ENCODE results near the gene ZNF76.
A peak's percentile ranks its signal among the peaks of the same experiment; 100 is the strongest.

ZNF76 gene

GRCh38 chr6:35272005-35272404 lies 12.5 kb downstream of the ZNF76 start:
- DNase-seq, result no peak

GRCh38 chr6:35273822-35274559 lies 14.5 kb downstream of the ZNF76 start:
- no peak for DNase-seq

DNA sequence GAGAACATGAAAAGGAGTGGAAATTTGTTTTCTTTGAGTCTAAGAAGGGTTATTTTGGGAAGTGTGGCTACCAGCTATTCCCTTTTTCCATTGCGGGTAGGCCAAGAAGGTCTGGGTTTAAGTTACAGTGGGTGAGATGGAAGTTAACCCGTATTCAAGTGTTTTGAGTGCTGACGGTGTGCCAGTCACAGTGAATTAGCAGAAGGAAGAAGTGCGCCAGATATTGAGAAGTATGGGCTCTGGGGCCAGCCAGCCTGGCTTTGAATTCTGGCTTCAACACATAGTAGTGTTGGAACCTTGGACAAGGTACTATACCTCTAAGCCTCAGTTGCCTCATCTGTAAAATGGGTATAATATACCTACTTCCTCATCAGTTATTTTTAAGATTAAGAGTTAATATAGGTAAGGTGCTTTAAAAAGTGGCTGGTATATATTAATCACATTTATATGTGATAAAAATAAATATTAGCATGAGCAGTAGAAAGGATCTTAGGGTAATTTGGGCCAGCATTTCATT lies 16.3 kb downstream of the ZNF76 start:
- no peak for DNase-seq

DNA sequence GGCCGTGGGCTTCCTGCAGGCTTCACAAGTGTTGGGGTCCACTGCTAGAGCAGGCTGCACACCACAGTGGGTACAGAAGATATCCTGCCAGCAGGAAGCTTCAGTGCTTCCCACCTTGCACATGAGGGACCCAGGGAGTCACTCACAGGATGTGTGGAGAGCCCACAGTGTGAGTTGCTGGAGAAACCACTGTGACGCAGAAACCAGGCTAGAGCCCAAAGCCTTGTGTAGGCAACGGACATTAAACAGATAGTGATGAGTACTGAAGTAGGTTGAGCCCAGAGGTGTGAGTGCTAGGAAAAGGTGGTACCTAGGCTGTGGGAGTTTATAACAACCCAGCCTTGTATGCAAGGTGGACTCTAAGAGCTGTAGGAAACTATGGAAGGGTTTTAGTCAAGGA lies 19.2 kb downstream of the ZNF76 start:
- no peak for DNase-seq

DNA sequence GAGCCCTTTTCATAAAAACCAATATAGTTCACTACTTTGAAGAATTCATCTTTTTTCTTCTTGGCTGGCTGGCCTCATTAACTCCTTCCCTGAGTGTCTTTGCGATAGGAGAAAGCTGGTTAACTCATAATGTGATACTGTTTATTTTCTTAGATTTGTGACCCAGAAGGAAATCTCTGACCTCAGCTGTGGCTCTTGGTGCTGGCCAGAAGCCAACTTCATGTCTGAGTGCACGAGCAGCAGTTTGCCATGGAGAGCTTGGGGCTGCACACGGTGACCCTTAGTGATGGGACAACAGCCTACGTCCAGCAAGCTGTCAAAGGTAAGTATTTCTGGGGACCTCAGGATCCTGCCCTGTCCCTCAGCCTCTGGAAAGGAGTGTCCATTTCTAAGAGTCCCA lies 21.4 kb downstream of the ZNF76 start:
- no peak for DNase-seq

DNA sequence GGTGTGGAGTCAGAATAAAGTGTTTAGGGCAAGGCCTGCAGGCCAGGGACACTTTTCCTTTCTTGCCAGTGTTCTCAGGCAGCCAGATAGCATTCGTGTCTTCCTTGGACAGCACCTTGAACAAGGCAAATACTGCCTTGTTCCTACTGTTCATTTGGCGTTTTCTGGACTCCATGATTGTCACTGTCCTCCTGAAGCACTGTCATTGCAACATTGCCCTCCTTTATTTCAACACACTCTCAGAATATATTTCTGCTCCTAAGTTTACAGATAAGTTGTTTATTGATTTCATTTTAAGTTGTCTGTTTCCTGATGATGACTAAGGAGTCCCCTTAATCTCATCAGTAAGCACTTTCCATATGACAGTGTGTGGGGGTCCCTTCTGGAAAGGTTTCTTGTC lies 22.9 kb downstream of the ZNF76 start:
- no peak for DNase-seq

GRCh38 chr6:35283361-35283760 lies 23.8 kb downstream of the ZNF76 start:
- DNase-seq, result no peak

DNA sequence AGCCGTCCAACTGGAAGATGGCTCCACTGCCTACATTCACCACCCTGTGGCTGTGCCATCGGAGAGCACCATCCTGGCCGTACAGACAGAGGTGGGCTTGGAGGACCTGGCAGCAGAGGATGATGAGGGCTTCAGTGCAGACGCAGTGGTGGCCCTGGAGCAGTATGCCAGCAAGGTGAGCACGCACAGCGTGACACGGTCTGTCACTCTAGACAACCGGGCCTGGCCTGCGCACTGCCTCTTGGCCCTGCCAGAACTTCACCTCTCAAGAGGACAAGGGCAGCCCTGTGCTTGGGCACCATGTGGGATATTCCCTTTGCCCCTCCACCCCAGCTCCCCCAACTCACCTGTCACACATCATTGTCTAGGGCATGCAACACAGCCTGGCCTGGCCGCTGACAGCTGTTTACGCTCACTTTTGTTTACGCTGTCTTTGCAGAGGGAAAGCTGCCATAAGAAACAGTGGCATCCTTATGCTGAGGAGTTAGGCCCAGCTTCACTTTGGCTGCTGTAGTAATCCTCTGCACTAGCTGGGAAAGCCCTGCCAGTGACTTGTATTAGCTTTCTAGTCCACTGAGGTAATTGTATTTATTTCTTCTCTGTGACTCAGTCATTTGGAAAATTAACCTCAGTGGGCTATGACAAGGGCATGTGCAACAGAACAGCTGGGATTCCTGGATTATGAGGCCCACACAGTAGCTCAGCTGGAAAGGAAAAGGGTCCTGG lies 28.3 kb downstream of the ZNF76 start:
- no peak for DNase-seq

- DNase-seq, result no peak
These were observed 29.3 kb downstream of the ZNF76 start for GRCh38 chr6:35288834-35289233.

- no peak for DNase-seq
These were observed 32.0 kb downstream of the ZNF76 start for GRCh38 chr6:35291491-35291890.

DNA sequence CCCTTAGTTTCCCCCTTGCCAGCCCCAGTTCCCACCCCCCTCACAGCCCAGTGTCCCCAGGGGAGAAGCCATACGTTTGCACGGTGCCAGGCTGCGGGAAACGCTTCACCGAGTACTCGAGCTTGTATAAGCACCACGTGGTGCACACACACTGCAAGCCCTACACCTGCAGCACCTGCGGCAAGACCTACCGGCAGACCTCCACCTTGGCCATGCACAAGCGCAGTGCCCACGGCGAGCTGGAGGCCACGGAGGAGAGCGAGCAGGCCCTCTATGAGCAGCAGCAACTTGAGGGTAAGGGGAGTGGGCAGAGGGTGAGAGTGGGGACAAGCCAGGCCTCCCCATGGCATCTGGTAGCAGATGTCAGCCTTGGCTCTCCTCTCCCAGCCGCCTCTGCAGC lies 33.0 kb downstream of the ZNF76 start:
- DNase-seq, result no peak

DNA sequence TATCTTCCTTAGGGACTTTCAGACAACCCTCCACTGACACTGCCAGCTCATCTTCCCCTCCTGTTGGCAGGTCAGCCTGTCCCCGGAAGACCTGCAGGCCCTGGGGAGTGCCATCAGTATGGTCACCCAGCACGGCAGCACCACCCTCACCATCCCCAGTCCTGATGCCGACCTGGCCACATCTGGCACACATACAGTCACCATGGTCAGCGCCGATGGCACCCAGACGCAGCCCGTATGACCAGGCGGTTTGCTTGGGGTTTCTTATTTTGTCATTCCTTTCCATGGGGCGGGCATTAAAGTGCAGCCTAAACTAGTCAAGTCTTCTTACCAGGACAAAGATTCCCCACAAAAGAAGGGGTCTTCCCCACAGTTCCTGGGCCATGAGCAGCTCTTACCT lies 34.1 kb downstream of the ZNF76 start:
- DNase-seq, result no peak

DNA sequence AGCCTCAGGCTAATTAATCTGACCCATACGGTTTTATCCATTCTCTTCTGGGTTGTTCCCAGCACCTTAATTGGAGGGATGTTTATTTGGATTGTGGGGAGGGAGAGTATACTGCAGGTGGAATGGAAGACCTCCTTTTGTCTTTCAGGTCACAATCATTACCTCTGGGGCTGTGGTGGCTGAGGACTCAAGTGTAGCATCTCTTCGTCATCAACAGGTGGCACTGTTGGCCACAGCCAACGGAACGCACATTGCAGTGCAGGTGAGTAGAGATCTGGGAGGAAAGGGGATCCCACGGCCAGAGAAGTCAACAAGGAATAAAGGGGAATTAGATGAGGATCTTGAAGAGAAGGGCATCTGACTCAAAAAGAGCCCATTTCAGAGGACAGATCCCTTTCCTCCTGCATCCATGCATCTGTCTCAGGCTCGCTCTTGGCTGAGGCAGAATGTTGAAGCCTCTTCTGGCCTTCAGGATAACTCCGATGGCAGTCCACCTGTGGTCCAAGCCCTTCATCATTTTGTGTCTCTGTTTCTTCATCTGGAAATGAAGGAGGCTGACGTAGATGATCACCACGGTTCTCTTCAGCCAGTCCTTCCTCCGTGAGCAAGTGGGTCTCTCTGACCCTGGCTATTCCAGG lies 34.9 kb downstream of the ZNF76 start:
- DNase-seq, result peak; percentile 14 to 36

- no peak for DNase-seq
These were observed 35.5 kb downstream of the ZNF76 start for GRCh38 chr6:35295036-35295435.

- DNase-seq, result no peak
These were observed 36.2 kb downstream of the ZNF76 start for GRCh38 chr6:35295521-35296315.

DNA sequence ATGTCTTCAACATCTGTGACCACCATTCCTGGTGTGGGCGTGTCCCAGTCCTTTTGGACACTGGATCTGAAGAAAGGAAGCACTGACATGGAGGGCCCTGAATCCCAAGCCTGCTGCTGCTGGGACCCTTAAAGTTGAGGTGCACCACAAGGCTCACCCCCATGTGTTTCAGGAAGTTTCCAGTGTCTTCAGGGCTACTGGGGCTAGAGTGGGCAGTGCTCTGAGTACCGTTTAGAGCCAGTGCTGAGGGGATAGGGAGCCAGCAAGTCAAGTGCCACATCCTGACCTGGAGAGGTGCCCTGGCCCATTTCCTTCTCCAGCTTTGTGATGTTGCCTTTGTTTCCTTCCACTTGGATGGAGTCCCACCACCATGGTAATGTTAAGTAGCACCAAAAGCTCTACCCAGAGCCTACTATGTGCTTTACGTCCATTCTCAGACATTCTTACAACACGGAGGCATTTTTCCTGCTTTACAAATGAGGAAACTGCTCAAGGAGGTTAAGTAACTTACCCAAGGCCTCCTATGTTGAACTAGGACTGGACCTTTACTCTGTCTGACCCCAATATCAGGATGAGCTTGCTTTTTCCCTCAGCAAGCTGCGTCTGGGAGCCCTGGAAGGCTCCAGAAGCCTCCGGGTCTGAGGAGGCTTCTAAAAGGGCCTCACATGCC lies 37.5 kb downstream of the ZNF76 start:
- DNase-seq, result no peak

DNA sequence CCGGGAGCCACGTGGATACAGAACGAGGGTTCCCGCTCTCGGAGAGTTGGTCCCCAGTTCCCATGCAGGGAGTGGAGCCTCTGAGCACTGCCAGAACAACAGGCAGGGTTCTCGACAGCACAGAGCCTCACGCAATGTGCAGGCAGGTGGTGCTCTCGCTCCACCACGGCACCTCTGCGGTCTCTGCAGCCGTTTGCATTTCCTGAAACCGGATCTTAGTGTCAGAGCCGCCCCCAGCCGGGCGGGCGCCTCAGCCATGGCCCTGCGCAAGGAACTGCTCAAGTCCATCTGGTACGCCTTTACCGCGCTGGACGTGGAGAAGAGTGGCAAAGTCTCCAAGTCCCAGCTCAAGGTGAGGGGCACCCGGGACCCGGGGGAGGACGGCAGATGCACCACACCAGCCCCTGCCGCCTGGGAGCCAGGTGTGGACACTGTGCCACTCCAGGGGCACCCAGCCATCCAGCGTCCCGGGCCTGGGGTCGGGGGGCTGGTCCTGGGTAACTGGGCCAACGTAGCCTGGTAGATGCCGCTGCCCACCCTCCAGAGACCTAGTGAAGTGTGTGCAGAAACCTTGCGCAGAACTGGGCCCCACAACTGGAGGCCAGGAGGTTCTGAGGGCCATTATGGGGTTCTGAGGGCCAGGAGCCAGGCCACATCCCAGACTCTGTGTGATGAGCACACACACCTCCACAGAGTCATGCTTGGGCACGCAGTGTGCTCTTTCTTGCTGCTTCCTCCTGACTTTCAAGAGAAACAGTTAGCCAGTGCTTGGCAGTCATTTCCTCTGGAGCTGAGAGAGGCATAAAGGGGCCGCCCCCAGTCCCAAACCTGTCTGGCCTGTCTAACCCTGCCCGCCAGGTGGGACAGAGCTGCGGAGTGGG lies 38.3 kb downstream of the ZNF76 start, which contains the start of gene DEF6:
TSS of gene DEF6 (plus strand) at position 218 of the 881 bp plus-strand sequence. CDS start at position 257, 39 bp downstream.
- DNase-seq, result peak; percentile 86 to 87

GRCh38 chr6:35298625-35299140 lies 39.1 kb downstream of the ZNF76 start:
- no peak for DNase-seq

- DNase-seq, result no peak
These were observed 40.1 kb downstream of the ZNF76 start for GRCh38 chr6:35299674-35300073.

GRCh38 chr6:35300848-35301247 lies 41.3 kb downstream of the ZNF76 start:
- no peak for DNase-seq
